Islet precursor cell (in vitro differentiated cells): Measurements from ENCODE around the gene PARN.

ENCODE experiments used
- DNase-seq: peaks from one replicate; pipeline ENCODE4 v3.0.0-alpha.2; 2018

The PARN gene

GRCh38 chr16:14394834-14395233, 235.2 kb downstream of the PARN start:
- DNase-seq: no peak

DNA sequence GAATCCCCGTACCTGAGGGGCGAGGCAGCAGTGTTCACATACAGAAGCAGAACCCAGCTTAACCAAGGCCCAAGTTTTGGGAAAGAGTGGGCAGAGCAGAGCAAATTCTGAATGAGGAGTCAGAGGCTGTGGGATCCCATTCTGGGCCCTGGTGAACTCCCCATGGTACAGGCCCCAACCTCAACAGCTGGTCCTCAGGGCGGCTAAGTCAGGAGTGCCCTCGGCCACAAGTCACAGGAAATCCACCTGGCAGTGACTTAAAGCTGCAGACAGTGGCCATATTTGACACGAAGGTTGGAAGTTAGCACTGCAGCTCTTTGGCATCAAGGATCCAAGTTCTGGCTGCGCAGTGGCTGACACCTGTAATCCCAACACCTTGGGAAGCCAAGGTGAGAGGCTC, 237.1 kb downstream of the PARN start:
- no peak for DNase-seq

- no peak for DNase-seq
Measured at GRCh38 chr16:14389359-14389758, 240.7 kb downstream of the PARN start.

GRCh38 chr16:14388243-14388642, 241.8 kb downstream of the PARN start:
- DNase-seq: no peak

DNA sequence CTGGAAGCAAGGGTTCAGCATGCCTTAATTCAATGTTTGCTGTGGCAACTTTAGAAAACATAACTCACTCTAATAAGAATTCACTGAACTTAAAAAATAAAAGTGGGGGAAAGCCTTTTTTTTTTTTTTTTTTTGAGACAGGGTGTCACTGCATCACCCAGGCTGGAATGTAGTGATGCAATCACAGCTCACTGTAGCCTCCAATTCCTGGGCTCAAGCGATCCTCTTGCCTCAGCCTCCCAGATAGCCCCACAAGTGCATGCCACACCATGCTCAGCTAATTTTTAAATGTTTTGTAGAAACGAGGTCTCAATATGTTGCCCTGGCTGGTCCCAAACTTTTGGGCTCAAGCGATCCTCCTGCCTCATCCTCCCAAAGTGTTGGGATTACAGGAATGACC, 243.9 kb downstream of the PARN start:
- DNase-seq: no peak
